Spleen (tissue), 7 donors: ENCODE data around the gene POLN.

Source experiments
- CTCF ChIP-seq, 11 experiments: fragments of 200-600 bp in 7 of 11; fragments of 450-650 bp in 4 of 11; sonication (generic) in 4 of 11; IDR thresholded peaks in 8 of 11; conservative IDR thresholded peaks in 3 of 11; 1 replicate in 7 of 11; 2 replicates in 4 of 11; pipeline versions ENCODE4 v1.4.0 to v1.8.0; 2016 to 2021; ENCODE audit warnings: antibody characterized with exemption in 11 of 11, inconsistent platforms in 4 of 11, mild to moderate bottlenecking in 1 of 11
- POLR2A ChIP-seq, 3 donors: fragments of 450-650 bp; IDR thresholded peaks; one replicate each; pipeline ENCODE4 v1.5.1; 2017; ENCODE audit warnings: antibody characterized with exemption in 3 of 3, mild to moderate bottlenecking in 1 of 3
- POLR2AphosphoS5 ChIP-seq, 3 donors: sonication (generic); formaldehyde crosslinking; IDR thresholded peaks; one replicate each; pipeline ENCODE4 v1.5.1; 2017; ENCODE audit warnings: antibody characterized with exemption in 3 of 3
- donor health status: DM: no; HTN: no; CAD: no; lungs with moderate emphysema.
- donor health status: DM: no; HTN: no; CAD: no.
- donor health status: DM: no; HTN: no; CAD: no.

- no peak for TF ChIP-seq CTCF (IDR thresholded peaks at IDR 0.05 in 8 of 11, conservative IDR thresholded peaks at IDR 0.05 in 3 of 11)
- no peak for TF ChIP-seq POLR2AphosphoS5 (IDR thresholded peaks at IDR 0.05)
- no peak for TF ChIP-seq POLR2A (IDR thresholded peaks at IDR 0.05)
Measured at GRCh38 chr4:2049811-2050210, 192.1 kb downstream of the POLN start.
